IMR-90 (cell line): Measurements from ENCODE around the gene HMX1. TPM values are rescaled to one million over a fixed set of nuclear protein-coding genes. Genes with fewer than 3 reads are reported as not detected.

ENCODE experiments used
- ATAC-seq: fragments of 200-7000 bp; cut with Tn5 transposase; 2 replicates; pipeline ENCODE4 v1.9.1; 2020; ENCODE audit warnings: low read depth, mild to moderate bottlenecking, moderate library complexity
- BruUV-seq: library from RNA; stranded (reverse); fragments of 400-500 nt; replicated peaks from 2 replicates; lab custom pipeline; 2021; lab: Mats Ljungman, UMichigan
- CTCF ChIA-PET: fragments of 300-600 bp; formaldehyde crosslinking; extraction: SDS; loops from one replicate; lab custom pipeline; 2021; ENCODE audit warnings: antibody characterized with exemption; lab: Yijun Ruan, JAX
- POLR2A ChIA-PET: fragments of 300-600 bp; sonication (Branson Sonifier 250); formaldehyde crosslinking; loops from one replicate; lab custom pipeline; 2022; ENCODE audit warnings: antibody characterized with exemption; ENCODE audit not compliant: unreplicated experiment; lab: Charles Lee
- DNase-seq: peaks from one replicate; pipeline ENCODE4 v3.0.0; 2013
- H2AFZ ChIP-seq: replicated peaks from 2 replicates; pipeline ENCODE3; 2013; ENCODE audit warnings: low read length, mild to moderate bottlenecking; ENCODE audit not compliant: poor library complexity
- H2AK5ac ChIP-seq: 2 replicates; pipeline ENCODE4 v1.6.1; 2013; ENCODE audit warnings: low read depth, low read length, inconsistent platforms
- H2AK9ac ChIP-seq: replicated peaks from 2 replicates; pipeline ENCODE3; 2013; ENCODE audit warnings: mild to moderate bottlenecking, low read depth, low read length, moderate library complexity; ENCODE audit not compliant: poor library complexity
- H2BK120ac ChIP-seq: 2 replicates; pipeline ENCODE4 v1.6.1; 2013; ENCODE audit warnings: low read depth, low read length, inconsistent platforms
- H2BK15ac ChIP-seq: 3 replicates; pipeline ENCODE4 v1.6.1; 2013; ENCODE audit warnings: low read depth, low read length, inconsistent platforms
- H2BK20ac ChIP-seq: 2 replicates; pipeline ENCODE4 v1.6.1; 2013; ENCODE audit warnings: low read depth, mild to moderate bottlenecking, inconsistent platforms, low read length, moderate library complexity
- H2BK5ac ChIP-seq: 2 replicates; pipeline ENCODE4 v1.6.1; 2013; ENCODE audit warnings: mild to moderate bottlenecking, low read depth, low read length, inconsistent platforms; ENCODE audit not compliant: poor library complexity, severe bottlenecking
- H3K14ac ChIP-seq: replicated peaks from 2 replicates; pipeline ENCODE4 v1.6.1; 2013; ENCODE audit warnings: low read depth, low read length, inconsistent platforms
- H3K18ac ChIP-seq: 2 replicates; pipeline ENCODE4 v1.6.1; 2013; ENCODE audit warnings: low read depth, low read length, control low read depth
- H3K23ac ChIP-seq: 2 replicates; pipeline ENCODE4 v1.6.1; 2013; ENCODE audit warnings: low read depth, low read length, inconsistent platforms
- H3K27ac ChIP-seq: 2 replicates; pipeline ENCODE4 v1.5.1; 2013; ENCODE audit warnings: mild to moderate bottlenecking, control low read depth, low read length; ENCODE audit not compliant: insufficient read depth
- H3K27me3 ChIP-seq: 2 replicates; pipeline ENCODE4 v1.6.1; 2013; ENCODE audit warnings: low read length; ENCODE audit not compliant: control insufficient read depth, insufficient read depth
- H3K36me3 ChIP-seq: 2 replicates; pipeline ENCODE4 v1.6.1; 2013; ENCODE audit warnings: low read length, mixed read lengths; ENCODE audit not compliant: control insufficient read depth, insufficient read depth
- H3K4ac ChIP-seq: 2 replicates; pipeline ENCODE4 v1.6.1; 2013; ENCODE audit warnings: low read depth, low read length, inconsistent platforms
- H3K4me1 ChIP-seq: 2 replicates; pipeline ENCODE4 v1.6.1; 2013; ENCODE audit warnings: low read length, mixed read lengths; ENCODE audit not compliant: control insufficient read depth, insufficient read depth
- H3K4me2 ChIP-seq: 2 replicates; pipeline ENCODE4 v1.6.1; 2013; ENCODE audit warnings: low read depth, mild to moderate bottlenecking, control low read depth, low read length, moderate library complexity
- H3K4me3 ChIP-seq: 2 replicates; pipeline ENCODE4 v1.5.1; 2013; ENCODE audit warnings: low read depth, mild to moderate bottlenecking, control low read depth, low read length, moderate library complexity; ENCODE audit not compliant: insufficient read depth
- H3K56ac ChIP-seq: 2 replicates; pipeline ENCODE4 v1.6.1; 2013; ENCODE audit warnings: low read length, inconsistent platforms; ENCODE audit not compliant: insufficient read depth; ENCODE audit errors: extremely low read depth
- H3K79me1 ChIP-seq, 2 experiments: 2 replicates each; pipeline ENCODE4 v1.6.1; 2013; ENCODE audit warnings: low read length in 2 of 2, inconsistent platforms in 1 of 2, low read depth in 1 of 2
- H3K9ac ChIP-seq: 2 replicates; pipeline ENCODE4 v1.6.1; 2013; ENCODE audit warnings: low read depth, low read length, control low read depth
- H3K9me1 ChIP-seq: 2 replicates; pipeline ENCODE4 v1.6.1; 2013; ENCODE audit warnings: low read length, inconsistent platforms; ENCODE audit not compliant: insufficient read depth
- H3K9me3 ChIP-seq: 2 replicates; pipeline ENCODE4 v1.6.1; 2013; ENCODE audit warnings: low read length; ENCODE audit not compliant: control insufficient read depth, insufficient read depth
- H4K20me1 ChIP-seq: 2 replicates; pipeline ENCODE4 v1.6.1; 2013; ENCODE audit warnings: low read length, inconsistent platforms; ENCODE audit not compliant: insufficient read depth
- H4K5ac ChIP-seq: 2 replicates; pipeline ENCODE4 v1.6.1; 2013; ENCODE audit warnings: mild to moderate bottlenecking, low read depth, low read length, control low read depth
- H4K8ac ChIP-seq, 2 experiments: 2 replicates each; pipeline ENCODE4 v1.6.1; 2013; ENCODE audit warnings: low read depth in 2 of 2, low read length in 2 of 2, control low read depth in 1 of 2, inconsistent platforms in 1 of 2
- H4K91ac ChIP-seq: 2 replicates; pipeline ENCODE4 v1.6.1; 2013; ENCODE audit warnings: low read depth, low read length, inconsistent platforms; ENCODE audit not compliant: insufficient read depth
- RCOR1 ChIP-seq: IDR thresholded peaks from 2 replicates; pipeline ENCODE4 v1.6.1; 2012; ENCODE audit warnings: mild to moderate bottlenecking, low read length, improper control_type of control experiment; ENCODE audit not compliant: insufficient replicate concordance
- WGBS, 2 experiments: methylation state at CpG; one replicate each; pipeline versions ENCODE4 v1.1.5 to v1.1.7; 2013; ENCODE audit warnings: missing lambda C conversion rate in 2 of 2; ENCODE audit not compliant: insufficient read length in 1 of 2; ENCODE audit errors: extremely low coverage in 2 of 2; 5-methylcytosine and 5-hydroxymethylcytosine counted together
- dilution Hi-C: fragments of 300-500 bp; cut with HindIII; formaldehyde crosslinking; loops from one replicate; pipeline ENCODE4 v1.14.3; 2018; ENCODE audit warnings: low sequenced_read_pairs; ENCODE audit not compliant: unreplicated experiment
- in situ Hi-C: fragments of 300-500 bp; cut with MboI; formaldehyde crosslinking; loops from 3 replicates; pipeline ENCODE4 v1.14.3; 2019; ENCODE audit warnings: low sequenced_read_pairs, inconsistent platforms, mixed read lengths
- intact Hi-C: fragments of 100-400 bp; cut with micrococcal nuclease; formaldehyde crosslinking; loops from 2 replicates; pipeline ENCODE4 v1.10.0; 2022
- polyA plus RNA-seq, 3 experiments: library from polyadenylated mRNA; depleted of rRNA; stranded (reverse); fragments of >200 nt; gene quantifications; 2 replicates each; pipeline ENCODE4 v1.2.3, GENCODE V29; 2012; ENCODE audit warnings: low replicate concordance in 1 of 3
- total RNA-seq: library from RNA; depleted of rRNA; stranded (reverse); fragments of >200 nt; gene quantifications from 2 replicates; pipeline ENCODE4 v1.2.3, GENCODE V29; 2012

HMX1 gene
- total and polyA plus RNA-seq, 2 of the 4 experiments (the other 2 are of a cell fraction): not detected

DNA sequence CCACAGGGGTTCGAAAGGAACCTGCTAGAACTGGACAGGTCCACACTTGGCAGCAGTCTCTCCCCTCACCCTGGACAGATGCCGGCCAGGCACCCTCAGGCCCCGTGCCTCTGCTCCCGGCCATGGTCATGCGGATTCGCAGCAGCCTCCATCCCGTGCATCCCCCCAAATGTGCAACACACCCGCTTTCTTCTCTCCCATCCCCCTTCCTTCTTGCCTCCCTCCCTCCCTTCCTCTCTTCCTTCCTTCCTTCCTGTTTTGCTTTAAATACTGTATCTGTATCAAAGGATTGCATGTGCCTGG, 35.0 kb upstream of the HMX1 start:
- no peak overlapping the region for H2AK5ac ChIP-seq
- no peak overlapping the region for H3K27ac ChIP-seq
- no peaks in the 10 kb centered on the region for H3K36me3 ChIP-seq
- no peak overlapping the region for H3K14ac ChIP-seq
- H3K18ac ChIP-seq: no peak overlapping the region
- 71% methylated on average over 1 of the region's 8 CpGs; no CpG with 5 or more reads in 1 of the 2 experiments for WGBS, 2 experiments
- dilution Hi-C loops: no loop called here
- H4K8ac ChIP-seq: no peak overlapping the region
- H4K20me1 ChIP-seq: no peaks in the 10 kb centered on the region
- DNase-seq (no peak), ATAC-seq (no peak)
- H3K9me1 ChIP-seq: no peaks in the 10 kb centered on the region
- ChIA-PET POLR2A (no interaction called here), CTCF (no interaction called here)
- no peak overlapping the region for H2AFZ ChIP-seq
- no TSS peak for BruUV-seq
- H4K91ac ChIP-seq: no peak overlapping the region
- H2BK120ac ChIP-seq: no peak overlapping the region
- no peak overlapping the region for H2BK5ac ChIP-seq
- H2AK9ac ChIP-seq: no peak overlapping the region
- H3K4me1 ChIP-seq: no peaks in the 10 kb centered on the region
- H3K9me3 ChIP-seq: peaks cover 6% of the 10 kb centered on the region
- no peak overlapping the region for H3K4me3 ChIP-seq
- H3K27me3 ChIP-seq: no peaks in the 10 kb centered on the region
- H3K9ac ChIP-seq: no peak overlapping the region
- no peak overlapping the region for H4K5ac ChIP-seq
- no peak overlapping the region for H3K23ac ChIP-seq
- TF ChIP-seq RCOR1: no peak
- intact Hi-C loops: no loop called here
- no peak overlapping the region for H2BK15ac ChIP-seq
- no peak overlapping the region for H3K4ac ChIP-seq
- no peak overlapping the region for H3K56ac ChIP-seq
- no peaks in the 10 kb centered on the region for H3K79me1 ChIP-seq
- in situ Hi-C loops: no loop called here
- H3K4me2 ChIP-seq: no peak overlapping the region
- H2BK20ac ChIP-seq: no peak overlapping the region
